ENCODE results near the gene TMEM17. TPM values are rescaled to one million over a fixed set of nuclear protein-coding genes. Genes with fewer than 3 reads are reported as not detected.

The TMEM17 gene
- total RNA-seq, 1 experiment from 2014 or later: 0.40 TPM

- H3K4me3 ChIP-seq: no peak overlapping the region
These were observed 7.3 kb downstream of the TMEM17 start for GRCh38 chr2:62498739-62499138.

GRCh38 chr2:62495761-62496160, 10.2 kb downstream of the TMEM17 start:
- Histone ChIP-seq H3K36me3 (no peaks in the 10 kb centered on the region), H3K27me3 (no peaks in the 10 kb centered on the region), H3K27ac (no peak overlapping the region), H3K9me3 (replicated peaks) (no peaks in the 10 kb centered on the region), H3K4me3 (no peak overlapping the region), H3K4me1 (no peaks in the 10 kb centered on the region)
- DNase-seq: no peak

More at GRCh38 chr2:62498739-62499138, 7.3 kb downstream of the TMEM17 start:
- Histone ChIP-seq H3K27me3 (no peaks in the 10 kb centered on the region), H3K36me3 (no peaks in the 10 kb centered on the region), H3K9me3 (replicated peaks) (no peaks in the 10 kb centered on the region), H3K27ac (no peak overlapping the region), H3K4me1 (peaks cover 16% of the 10 kb centered on the region)
- DNase-seq: no peak

- H3K4me3 ChIP-seq: no peak overlapping the region
- no peaks in the 10 kb centered on the region for H3K4me1 ChIP-seq
- no peak for DNase-seq
- no peaks in the 10 kb centered on the region for H3K9me3 ChIP-seq (replicated peaks)
- H3K27ac ChIP-seq: no peak overlapping the region
- H3K36me3 ChIP-seq: no peaks in the 10 kb centered on the region
- H3K27me3 ChIP-seq: no peaks in the 10 kb centered on the region
These were observed 13.9 kb downstream of the TMEM17 start for GRCh38 chr2:62492048-62492447.

- H3K4me1 ChIP-seq: no peaks in the 10 kb centered on the region
- no peak overlapping the region for H3K27ac ChIP-seq
- no peaks in the 10 kb centered on the region for H3K36me3 ChIP-seq
- no peak for DNase-seq
- H3K27me3 ChIP-seq: no peaks in the 10 kb centered on the region
- H3K9me3 ChIP-seq (replicated peaks): no peaks in the 10 kb centered on the region
- no peak overlapping the region for H3K4me3 ChIP-seq
These were observed 16.3 kb downstream of the TMEM17 start for GRCh38 chr2:62489702-62490101.

- H3K36me3 ChIP-seq: no peaks in the 10 kb centered on the region
- DNase-seq: no peak
- no peak overlapping the region for H3K4me3 ChIP-seq
- H3K4me1 ChIP-seq: no peaks in the 10 kb centered on the region
- H3K27me3 ChIP-seq: no peaks in the 10 kb centered on the region
- H3K9me3 ChIP-seq (replicated peaks): no peaks in the 10 kb centered on the region
- no peak overlapping the region for H3K27ac ChIP-seq
These were observed 16.8 kb downstream of the TMEM17 start for GRCh38 chr2:62489162-62489561.

GRCh38 chr2:62486439-62486765, 19.6 kb downstream of the TMEM17 start:
- H3K27ac ChIP-seq: no peak overlapping the region
- DNase-seq: no peak
- no peaks in the 10 kb centered on the region for H3K9me3 ChIP-seq (replicated peaks)
- H3K36me3 ChIP-seq: no peaks in the 10 kb centered on the region
- H3K4me1 ChIP-seq: no peaks in the 10 kb centered on the region
- H3K27me3 ChIP-seq: no peaks in the 10 kb centered on the region
- H3K4me3 ChIP-seq: no peak overlapping the region

GRCh38 chr2:62485761-62486438, 20.1 kb downstream of the TMEM17 start:
- no peak for DNase-seq
- Histone ChIP-seq H3K27ac (no peak overlapping the region), H3K36me3 (no peaks in the 10 kb centered on the region)

GRCh38 chr2:62482558-62483352, 23.2 kb downstream of the TMEM17 start:
- H3K4me1 ChIP-seq: no peaks in the 10 kb centered on the region; the same call in 1 of the 2 replicates
- no peak overlapping the region for H3K27ac ChIP-seq
- H3K36me3 ChIP-seq: no peaks in the 10 kb centered on the region
- H3K9me3 ChIP-seq (replicated peaks): no peaks in the 10 kb centered on the region
- no peaks in the 10 kb centered on the region for H3K27me3 ChIP-seq
- no peak for DNase-seq
- H3K4me3 ChIP-seq: no peak overlapping the region

More at GRCh38 chr2:62485761-62486438, 20.1 kb downstream of the TMEM17 start:
- no peaks in the 10 kb centered on the region for H3K27me3 ChIP-seq
- no peaks in the 10 kb centered on the region for H3K9me3 ChIP-seq (replicated peaks)
- H3K4me3 ChIP-seq: no peak overlapping the region
- no peaks in the 10 kb centered on the region for H3K4me1 ChIP-seq

- H3K36me3 ChIP-seq: no peaks in the 10 kb centered on the region
- H3K27me3 ChIP-seq: no peaks in the 10 kb centered on the region
- no peak overlapping the region for H3K27ac ChIP-seq
- no peak overlapping the region for H3K4me3 ChIP-seq
- no peaks in the 10 kb centered on the region for H3K9me3 ChIP-seq (replicated peaks)
- no peak for DNase-seq
- H3K4me1 ChIP-seq: peaks cover 4% of the 10 kb centered on the region
These were observed 26.1 kb downstream of the TMEM17 start for GRCh38 chr2:62479917-62480316.

- no peak overlapping the region for H3K4me3 ChIP-seq
- H3K27me3 ChIP-seq: no peaks in the 10 kb centered on the region
- peaks cover 21% of the 10 kb centered on the region for H3K4me1 ChIP-seq
- no peaks in the 10 kb centered on the region for H3K36me3 ChIP-seq
- no peak overlapping the region for H3K27ac ChIP-seq
- no peak for DNase-seq
- H3K9me3 ChIP-seq (replicated peaks): no peaks in the 10 kb centered on the region
These were observed 27.9 kb downstream of the TMEM17 start for GRCh38 chr2:62478093-62478580.

- no peak for DNase-seq
- Histone ChIP-seq H3K4me1 (peaks cover 21% of the 10 kb centered on the region), H3K9me3 (replicated peaks) (no peaks in the 10 kb centered on the region), H3K4me3 (no peak overlapping the region), H3K36me3 (no peaks in the 10 kb centered on the region), H3K27ac (no peak overlapping the region), H3K27me3 (no peaks in the 10 kb centered on the region)
These were observed 28.4 kb downstream of the TMEM17 start for GRCh38 chr2:62477573-62477972.

GRCh38 chr2:62475172-62476011, 30.6 kb downstream of the TMEM17 start:
- H3K4me3 ChIP-seq: peak overlapping the region; percentile 35
- H3K27ac ChIP-seq: peak overlapping the region; percentile 46
- H3K4me1 ChIP-seq: peaks cover 21% of the 10 kb centered on the region
- H3K36me3 ChIP-seq: no peaks in the 10 kb centered on the region
- no peaks in the 10 kb centered on the region for H3K27me3 ChIP-seq
- peak; percentile 73 to 76 for DNase-seq
- H3K9me3 ChIP-seq (replicated peaks): no peaks in the 10 kb centered on the region

GRCh38 chr2:62474176-62474575, 31.8 kb downstream of the TMEM17 start:
- Histone ChIP-seq H3K4me1 (peaks cover 21% of the 10 kb centered on the region), H3K4me3 (no peak overlapping the region), H3K27me3 (no peaks in the 10 kb centered on the region), H3K27ac (no peak overlapping the region), H3K36me3 (no peaks in the 10 kb centered on the region), H3K9me3 (replicated peaks) (no peaks in the 10 kb centered on the region)
- DNase-seq: no peak

GRCh38 chr2:62473246-62473827, 32.7 kb downstream of the TMEM17 start:
- H3K36me3 ChIP-seq: no peaks in the 10 kb centered on the region
- H3K27me3 ChIP-seq: no peaks in the 10 kb centered on the region
- no peak overlapping the region for H3K27ac ChIP-seq
- peak in 1 of 2 experiments; percentile 32 for DNase-seq
- H3K4me1 ChIP-seq: peaks cover 21% of the 10 kb centered on the region
- no peaks in the 10 kb centered on the region for H3K9me3 ChIP-seq (replicated peaks)
- H3K4me3 ChIP-seq: no peak overlapping the region

Data from SJCRH30 (cell line).